BJ (cell line): ENCODE results near the gene SH3BGR. TPM values are rescaled to one million over a fixed set of nuclear protein-coding genes. Genes with fewer than 3 reads are reported as not detected.

Source experiments
- CTCF ChIA-PET: fragments of 350-600 bp; formaldehyde crosslinking; extraction: SDS; loops from one replicate; lab custom pipeline; 2021; ENCODE audit warnings: antibody characterized with exemption, inconsistent platforms; lab: Yijun Ruan, JAX
- POLR2A ChIA-PET: fragments of 300-600 bp; sonication (Branson Sonifier 250); formaldehyde crosslinking; extraction: SDS; loops from one replicate; lab custom pipeline; 2021; ENCODE audit warnings: antibody characterized with exemption; lab: Charles Lee
- DNase-seq: peaks from one replicate; pipeline ENCODE4 v3.0.0-alpha.2; 2011; ENCODE audit warnings: low read depth
- H3K27me3 ChIP-seq: 2 replicates; pipeline ENCODE4 v1.6.0; 2011; ENCODE audit warnings: low read length; ENCODE audit not compliant: control insufficient read depth, insufficient read depth
- H3K36me3 ChIP-seq: 2 replicates; pipeline ENCODE4 v1.5.1; 2011; ENCODE audit warnings: low read length; ENCODE audit not compliant: control insufficient read depth, insufficient read depth
- H3K4me3 ChIP-seq: 2 replicates; pipeline ENCODE4 v1.5.1; 2011; ENCODE audit warnings: low read depth, mild to moderate bottlenecking, control low read depth, low read length
- polyA plus RNA-seq: library from polyadenylated mRNA; depleted of rRNA; stranded (reverse); fragments of >200 nt; gene quantifications from 2 replicates; pipeline ENCODE4 v1.2.3, GENCODE V29; 2011
- TF ChIP-seq, protein P1 (sequence below): IDR thresholded peaks from 2 replicates; pipeline ENCODE4 v1.5.1; 2011; ENCODE audit warnings: low read depth, mild to moderate bottlenecking, control low read depth, inconsistent platforms, low read length, moderate library complexity; ENCODE audit not compliant: insufficient read depth

Gene SH3BGR
- polyA plus RNA-seq, 1 experiment, result 0.23 TPM

DNA sequence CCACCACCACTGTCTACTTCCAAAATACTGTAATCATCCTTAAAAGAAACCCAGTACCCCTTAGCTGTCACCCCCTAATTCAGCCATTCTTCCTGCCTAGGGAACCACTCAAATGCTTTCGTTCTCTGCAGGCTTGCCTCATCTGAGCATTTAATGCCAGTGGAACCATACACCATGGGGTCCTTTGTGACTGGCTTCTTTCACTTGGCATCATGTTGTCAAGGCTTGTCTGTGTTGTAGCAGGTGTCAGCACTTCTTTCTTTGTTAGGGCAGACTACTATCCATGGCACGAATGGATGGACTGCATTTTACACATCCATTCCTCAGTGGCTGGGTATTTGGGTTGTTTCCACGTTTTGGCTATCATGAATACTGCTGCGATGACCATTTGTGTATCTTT lies 28.5 kb downstream of the SH3BGR start:
- ChIA-PET POLR2A (no interaction called here), CTCF (no interaction called here)
- DNase-seq, result no peak
- H3K27me3 ChIP-seq, result no peaks in the 10 kb centered on the region
- no peak overlapping the region for H3K4me3 ChIP-seq
- TF ChIP-seq, protein P1, sequence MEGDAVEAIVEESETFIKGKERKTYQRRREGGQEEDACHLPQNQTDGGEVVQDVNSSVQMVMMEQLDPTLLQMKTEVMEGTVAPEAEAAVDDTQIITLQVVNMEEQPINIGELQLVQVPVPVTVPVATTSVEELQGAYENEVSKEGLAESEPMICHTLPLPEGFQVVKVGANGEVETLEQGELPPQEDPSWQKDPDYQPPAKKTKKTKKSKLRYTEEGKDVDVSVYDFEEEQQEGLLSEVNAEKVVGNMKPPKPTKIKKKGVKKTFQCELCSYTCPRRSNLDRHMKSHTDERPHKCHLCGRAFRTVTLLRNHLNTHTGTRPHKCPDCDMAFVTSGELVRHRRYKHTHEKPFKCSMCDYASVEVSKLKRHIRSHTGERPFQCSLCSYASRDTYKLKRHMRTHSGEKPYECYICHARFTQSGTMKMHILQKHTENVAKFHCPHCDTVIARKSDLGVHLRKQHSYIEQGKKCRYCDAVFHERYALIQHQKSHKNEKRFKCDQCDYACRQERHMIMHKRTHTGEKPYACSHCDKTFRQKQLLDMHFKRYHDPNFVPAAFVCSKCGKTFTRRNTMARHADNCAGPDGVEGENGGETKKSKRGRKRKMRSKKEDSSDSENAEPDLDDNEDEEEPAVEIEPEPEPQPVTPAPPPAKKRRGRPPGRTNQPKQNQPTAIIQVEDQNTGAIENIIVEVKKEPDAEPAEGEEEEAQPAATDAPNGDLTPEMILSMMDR, result no peak
- H3K36me3 ChIP-seq, result no peaks in the 10 kb centered on the region

DNA sequence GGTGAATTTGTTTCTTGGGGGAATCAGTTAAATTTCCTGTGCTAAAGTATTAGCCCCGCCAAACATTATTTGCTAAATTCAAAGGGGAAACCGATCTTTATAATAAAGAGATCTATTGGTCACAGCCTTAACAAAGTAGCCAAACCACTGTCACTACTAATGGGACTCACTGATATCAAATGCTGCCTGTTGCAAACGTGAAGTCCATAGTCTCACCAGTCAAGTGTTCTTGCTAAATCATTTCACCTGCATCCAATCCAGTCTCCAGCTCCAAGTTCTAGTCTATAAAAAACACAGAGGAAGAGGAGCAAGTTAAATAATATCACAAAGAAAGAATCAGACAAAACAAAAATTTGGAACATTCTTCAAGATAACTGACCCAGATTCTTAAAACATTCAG lies 30.1 kb downstream of the SH3BGR start:
- Histone ChIP-seq H3K36me3 (no peaks in the 10 kb centered on the region), H3K4me3 (no peak overlapping the region), H3K27me3 (no peaks in the 10 kb centered on the region)
- CTCF ChIA-PET, result interaction anchor here (1.0 kb wide), 1 partner anchor 10 kb away, joined by 3 read pairs; no protein-coding TSS in a partner anchor
- POLR2A ChIA-PET, result no interaction called here
- TF ChIP-seq, protein P1, result no peak
- DNase-seq, result no peak

DNA sequence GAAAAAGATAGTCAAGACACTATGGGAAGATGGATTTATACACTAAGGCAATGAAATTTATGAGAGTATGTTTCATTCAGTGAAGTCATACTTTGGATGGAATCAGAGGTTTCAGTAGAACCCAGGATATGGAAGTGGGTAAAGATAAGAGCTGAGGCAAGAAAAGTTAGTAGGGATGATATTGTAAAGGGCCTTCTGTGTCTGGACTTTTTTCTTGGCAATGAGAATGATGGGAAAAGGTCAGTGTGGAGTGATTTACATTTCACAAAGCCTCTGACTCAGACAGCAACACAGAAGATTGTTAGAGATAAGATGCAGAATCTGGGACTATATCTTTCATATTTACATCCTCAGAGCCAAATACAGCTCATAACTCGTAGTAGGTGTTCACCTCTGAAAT lies 32.1 kb downstream of the SH3BGR start:
- ChIA-PET CTCF (interaction anchor here (1.6 kb wide), 1 partner anchor 10 kb away, joined by 4 read pairs; no protein-coding TSS in a partner anchor), POLR2A (no interaction called here)
- TF ChIP-seq, protein P1, result no peak
- DNase-seq, result no peak
- H3K36me3 ChIP-seq, result no peaks in the 10 kb centered on the region
- no peaks in the 10 kb centered on the region for H3K27me3 ChIP-seq
- no peak overlapping the region for H3K4me3 ChIP-seq

DNA sequence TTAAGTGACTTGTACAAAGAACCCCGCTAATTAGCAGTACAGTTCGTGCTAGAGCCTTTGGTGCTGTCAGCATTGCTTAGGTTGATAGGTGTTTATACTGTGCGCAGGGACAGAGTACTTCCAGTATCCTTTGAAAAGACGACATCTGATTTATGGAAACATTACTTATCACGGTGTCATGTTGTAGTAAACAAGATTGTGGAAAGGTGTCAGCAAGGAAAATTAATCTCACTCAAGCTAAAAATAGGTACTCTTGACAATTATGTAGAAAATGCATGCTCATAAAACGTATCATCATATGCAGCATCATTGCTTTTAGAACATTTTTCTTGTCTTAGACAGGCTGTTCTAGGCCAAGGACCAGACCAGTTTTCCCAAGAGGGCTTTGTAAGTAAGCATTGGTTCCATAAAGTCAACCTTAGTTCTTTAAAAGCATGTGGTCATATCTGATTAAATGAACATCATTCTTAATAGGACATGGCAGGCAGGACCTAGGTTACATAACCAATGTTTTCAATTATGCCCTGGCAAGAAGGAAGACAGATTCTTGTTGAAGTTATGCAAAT lies 33.0 kb downstream of the SH3BGR start:
- no peak for DNase-seq
- ChIA-PET POLR2A (no interaction called here), CTCF (interaction anchor here (1.6 kb wide), 1 partner anchor 11 kb away, joined by 4 read pairs; no protein-coding TSS in a partner anchor)
- TF ChIP-seq, protein P1, result no peak
- H3K27me3 ChIP-seq, result no peaks in the 10 kb centered on the region
- H3K4me3 ChIP-seq, result no peak overlapping the region
- no peaks in the 10 kb centered on the region for H3K36me3 ChIP-seq

DNA sequence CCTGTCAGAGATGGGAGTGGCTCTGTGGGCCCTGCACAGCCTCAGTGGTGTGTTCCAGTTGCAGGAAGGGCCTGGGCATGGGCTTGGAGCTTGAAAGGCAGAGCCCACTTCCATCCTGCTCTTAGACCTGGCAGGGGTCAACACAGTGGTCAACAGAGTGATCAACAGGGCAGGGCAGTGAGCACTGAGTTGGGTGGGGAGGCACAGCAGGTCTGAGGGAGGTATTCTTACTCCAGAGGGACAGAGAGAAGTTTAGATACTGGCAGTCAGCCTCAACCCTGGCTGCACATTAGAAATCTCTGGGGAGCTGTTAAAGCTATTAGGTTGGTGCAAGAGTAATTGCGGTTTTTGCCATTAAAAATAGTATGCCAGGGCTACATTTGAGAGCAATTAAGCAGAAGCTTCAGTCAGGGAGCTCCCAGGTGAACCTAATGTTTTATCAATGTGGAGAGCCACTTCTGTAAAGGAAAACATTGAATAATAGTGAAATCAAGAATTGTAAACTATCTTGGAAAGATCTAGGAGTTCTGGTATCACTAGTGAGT lies 37.7 kb downstream of the SH3BGR start:
- no peak overlapping the region for H3K4me3 ChIP-seq
- no peak for DNase-seq
- ChIA-PET CTCF (no interaction called here), POLR2A (no interaction called here)
- H3K27me3 ChIP-seq, result no peaks in the 10 kb centered on the region
- TF ChIP-seq, protein P1, result no peak
- H3K36me3 ChIP-seq, result no peaks in the 10 kb centered on the region
